NT2/D1 (cell line): Measurements from ENCODE around the gene TTYH2.

ENCODE experiments used
- SUZ12 ChIP-seq: IDR thresholded peaks from 2 replicates; pipeline ENCODE4 v1.6.1; 2011; ENCODE audit not compliant: insufficient read length, insufficient read depth; ENCODE audit errors: extremely low read depth
- ZNF274 ChIP-seq: IDR thresholded peaks from 2 replicates; pipeline ENCODE4 v1.6.1; 2011; ENCODE audit warnings: mild to moderate bottlenecking, low read depth, low read length

DNA sequence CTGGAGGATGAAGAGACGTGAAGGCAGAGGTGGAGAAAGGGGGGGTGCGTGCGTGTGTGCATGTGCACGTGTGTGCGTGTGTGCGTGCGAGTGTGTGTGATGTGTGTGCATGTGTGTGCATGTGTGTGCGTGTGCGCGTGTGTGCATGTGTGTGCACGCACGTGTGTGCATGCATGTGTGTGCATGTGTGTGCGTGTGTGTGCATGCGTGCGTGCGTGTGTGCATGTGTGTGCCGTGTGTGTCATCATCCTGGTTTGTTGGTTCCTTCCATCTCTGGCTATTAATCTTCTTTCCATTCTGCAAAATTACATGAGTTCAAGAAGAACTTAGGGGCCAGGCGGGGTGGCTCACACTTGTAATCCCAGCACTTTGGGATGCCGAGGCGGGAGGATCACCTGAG is 26.9 kb upstream of the TTYH2 start:
- TF ChIP-seq SUZ12 = no peak
- no peak for TF ChIP-seq ZNF274
